Right forelimb (tissue), 1 donor: ENCODE measurements around the gene EMCN.
"Not testable (repeated sequence)": the region's sequence is repeated elsewhere in the genome, so short reads cannot be mapped to it uniquely, and the experiment has no call there.

Experiments
- DNase-seq: peaks from one replicate; pipeline ENCODE4 v3.0.0-alpha.2; 2018

The EMCN gene

GRCh38 chr4:100489305-100489704 lies 28.5 kb downstream of the EMCN start:
- no peak for DNase-seq

- no peak for DNase-seq
These were observed 31.3 kb downstream of the EMCN start for GRCh38 chr4:100486496-100486895.

- DNase-seq: no peak
These were observed 34.0 kb downstream of the EMCN start for GRCh38 chr4:100483796-100484195.

GRCh38 chr4:100479971-100480370 lies 37.9 kb downstream of the EMCN start:
- DNase-seq: no peak

GRCh38 chr4:100469555-100469954 lies 48.3 kb downstream of the EMCN start:
- DNase-seq: no peak

GRCh38 chr4:100466501-100466900 lies 51.3 kb downstream of the EMCN start:
- no peak for DNase-seq

- no peak for DNase-seq
These were observed 55.8 kb downstream of the EMCN start for GRCh38 chr4:100461807-100462605.

- no peak for DNase-seq
These were observed 67.4 kb downstream of the EMCN start for GRCh38 chr4:100450449-100450848.

GRCh38 chr4:100431416-100431815 lies 86.4 kb downstream of the EMCN start:
- DNase-seq: no peak

GRCh38 chr4:100430451-100430850 lies 87.4 kb downstream of the EMCN start:
- no peak for DNase-seq

- no peak for DNase-seq
These were observed 88.2 kb downstream of the EMCN start for GRCh38 chr4:100429616-100430015.

GRCh38 chr4:100428051-100428450 lies 89.8 kb downstream of the EMCN start:
- DNase-seq: no peak

- DNase-seq: no peak
These were observed 93.4 kb downstream of the EMCN start for GRCh38 chr4:100424376-100424775.

GRCh38 chr4:100422894-100423293 lies 94.9 kb downstream of the EMCN start:
- no peak for DNase-seq

GRCh38 chr4:100421361-100421978 lies 96.4 kb downstream of the EMCN start:
- no peak for DNase-seq

GRCh38 chr4:100420571-100420970 lies 97.3 kb downstream of the EMCN start:
- no peak for DNase-seq

- DNase-seq: no peak
These were observed 100.3 kb downstream of the EMCN start for GRCh38 chr4:100417565-100417964.

GRCh38 chr4:100414016-100414790 lies 103.6 kb downstream of the EMCN start:
- no peak for DNase-seq

- DNase-seq: no peak
These were observed 126.0 kb downstream of the EMCN start for GRCh38 chr4:100391863-100392262.

- DNase-seq: no peak
These were observed 126.7 kb downstream of the EMCN start for GRCh38 chr4:100391086-100391485.

GRCh38 chr4:100386270-100386669 lies 131.6 kb downstream of the EMCN start:
- no peak for DNase-seq

GRCh38 chr4:100380401-100380800 lies 137.4 kb downstream of the EMCN start:
- DNase-seq: not testable (repeated sequence)

- DNase-seq: no peak
These were observed 138.2 kb downstream of the EMCN start for GRCh38 chr4:100379583-100380105.

GRCh38 chr4:100372432-100372831 lies 145.4 kb downstream of the EMCN start:
- DNase-seq: no peak
